Germinal center (tissue), 1 donor: ENCODE data around the gene CTXN1.
"Not testable (repeated sequence)": the region's sequence is repeated elsewhere in the genome, so short reads cannot be mapped to it uniquely, and the experiment has no call there.

ENCODE experiments used
- DNase-seq: peaks from one replicate; pipeline ENCODE4 v3.0.0; 2012; ENCODE audit warnings: mixed read lengths, low spot score

The CTXN1 gene

GRCh38 chr19:7925171-7925851 is 624 bp downstream of the CTXN1 start:
- DNase-seq: peak; percentile 92

GRCh38 chr19:7924651-7925170 is 1.2 kb downstream of the CTXN1 start:
- DNase-seq: no peak

GRCh38 chr19:7924241-7924640 is 1.7 kb downstream of the CTXN1 start:
- no peak for DNase-seq

- no peak for DNase-seq
Observed at GRCh38 chr19:7923295-7924191, 2.4 kb downstream of the CTXN1 start.

GRCh38 chr19:7922836-7923195 is 3.1 kb downstream of the CTXN1 start:
- DNase-seq: no peak

- no peak for DNase-seq
Observed at GRCh38 chr19:7921967-7922835, 3.7 kb downstream of the CTXN1 start.

GRCh38 chr19:7921302-7921966 is 4.5 kb downstream of the CTXN1 start:
- DNase-seq: no peak

GRCh38 chr19:7920519-7921301 is 5.2 kb downstream of the CTXN1 start:
- peak; percentile 97 for DNase-seq

GRCh38 chr19:7919610-7920518 is 6.1 kb downstream of the CTXN1 start, which contains the start of gene SNAPC2:
SNAPC2 (plus strand) TSS chr19:7920338; CDS start chr19:7920367, 29 bp downstream.
- peak; percentile 88 for DNase-seq

GRCh38 chr19:7918615-7919421 is 7.1 kb downstream of the CTXN1 start:
- no peak for DNase-seq

- not testable (repeated sequence) for DNase-seq
Observed at GRCh38 chr19:7918062-7918614, 7.8 kb downstream of the CTXN1 start.

GRCh38 chr19:7917267-7918061 is 8.5 kb downstream of the CTXN1 start:
- DNase-seq: peak; percentile 55

GRCh38 chr19:7916955-7917266 is 9.0 kb downstream of the CTXN1 start:
- no peak for DNase-seq

GRCh38 chr19:7916103-7916954 is 9.6 kb downstream of the CTXN1 start:
- DNase-seq: peak; percentile 38

- DNase-seq: no peak
Observed at GRCh38 chr19:7915250-7916102, 10.5 kb downstream of the CTXN1 start.

- DNase-seq: no peak
Observed at GRCh38 chr19:7914598-7915045, 11.3 kb downstream of the CTXN1 start, which contains the start of gene TGFBR3L. TGFBR3L (plus strand) TSS chr19:7914830.
